ENCODE data around the gene CPEB3.
"Not testable (repeated sequence)": the region's sequence is repeated elsewhere in the genome, so short reads cannot be mapped to it uniquely, and the experiment has no call there.

CPEB3 gene

DNA sequence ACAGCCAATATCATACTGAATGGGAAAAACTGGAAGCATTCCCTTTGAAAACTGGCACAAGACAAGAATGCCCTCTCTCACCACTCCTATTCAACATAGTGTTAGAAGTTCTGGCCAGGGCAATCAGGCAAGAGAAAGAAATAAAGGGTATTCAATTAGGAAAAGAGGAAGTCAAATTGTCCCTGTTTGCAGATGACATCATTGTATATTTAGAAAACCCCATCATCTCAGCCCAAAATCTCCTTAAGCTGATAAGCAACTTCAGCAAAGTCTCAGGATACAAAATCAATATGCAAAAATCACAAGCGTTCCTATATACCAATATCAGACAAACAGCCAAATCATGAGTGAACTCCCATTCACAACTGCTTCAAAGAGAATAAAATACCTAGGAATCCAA is 156.8 kb downstream of the CPEB3 start:
- DNase-seq: not testable (repeated sequence)

GRCh38 chr10:92131275-92131820 is 159.5 kb downstream of the CPEB3 start:
- no peak for DNase-seq

GRCh38 chr10:92130622-92131274 is 160.1 kb downstream of the CPEB3 start:
- DNase-seq: no peak

GRCh38 chr10:92126100-92126650 is 164.7 kb downstream of the CPEB3 start:
- DNase-seq: no peak

GRCh38 chr10:92125144-92125543 is 165.7 kb downstream of the CPEB3 start:
- no peak for DNase-seq

DNA sequence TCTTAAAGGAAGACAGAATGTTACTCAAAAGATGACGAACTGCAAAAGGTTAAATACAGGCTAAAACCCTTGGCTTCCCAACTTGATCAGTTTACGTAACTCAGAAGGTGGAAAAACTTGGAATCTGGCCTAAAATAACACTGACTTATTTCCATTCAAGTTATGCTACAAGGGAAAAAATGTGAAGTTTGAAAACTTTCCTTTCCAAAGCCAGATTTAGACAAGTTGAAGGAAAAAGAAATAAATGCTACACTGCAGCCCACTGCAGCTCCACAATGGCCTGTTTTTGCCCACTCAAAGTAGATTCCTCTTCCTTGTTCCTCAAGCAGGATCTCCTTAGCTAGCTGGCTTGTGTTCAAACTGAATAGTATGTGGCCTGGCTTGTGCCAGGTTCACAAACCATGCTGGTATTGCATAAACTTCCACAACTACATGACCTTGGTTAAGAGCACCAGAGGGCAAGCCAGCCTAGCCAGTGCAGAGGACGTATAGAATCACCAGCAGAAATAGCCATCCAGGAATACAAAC is 166.2 kb downstream of the CPEB3 start:
- DNase-seq: no peak

- DNase-seq: no peak
Observed at GRCh38 chr10:92124020-92124419, 166.9 kb downstream of the CPEB3 start.

DNA sequence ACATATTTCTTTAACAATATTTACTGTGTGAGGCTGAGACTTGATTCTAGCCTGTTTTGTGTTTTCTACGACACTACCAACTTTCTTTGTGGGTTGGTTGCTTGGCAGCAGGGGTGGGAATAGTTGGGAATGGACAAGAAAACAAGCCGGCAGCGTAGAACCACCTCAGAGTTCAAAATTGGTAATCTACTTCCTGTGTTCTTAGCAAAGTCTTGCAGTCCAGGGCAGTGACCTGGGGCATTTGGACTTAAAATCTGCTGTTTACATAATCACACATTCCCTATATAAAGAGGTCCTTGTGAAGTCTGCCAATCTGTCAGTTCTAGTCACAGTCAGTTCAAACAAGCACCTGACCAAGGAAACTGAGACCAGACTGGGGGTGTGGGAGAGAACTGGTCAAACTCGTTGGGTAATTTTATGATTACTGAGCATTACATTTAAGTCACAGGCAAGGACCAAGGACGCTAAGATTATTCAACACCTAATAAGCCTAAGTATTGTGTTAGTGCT is 167.9 kb downstream of the CPEB3 start:
- DNase-seq: no peak

- no peak for DNase-seq
Observed at GRCh38 chr10:92121686-92122492, 169.0 kb downstream of the CPEB3 start.

- no peak for DNase-seq
Observed at GRCh38 chr10:92119340-92119739, 171.5 kb downstream of the CPEB3 start.

DNA sequence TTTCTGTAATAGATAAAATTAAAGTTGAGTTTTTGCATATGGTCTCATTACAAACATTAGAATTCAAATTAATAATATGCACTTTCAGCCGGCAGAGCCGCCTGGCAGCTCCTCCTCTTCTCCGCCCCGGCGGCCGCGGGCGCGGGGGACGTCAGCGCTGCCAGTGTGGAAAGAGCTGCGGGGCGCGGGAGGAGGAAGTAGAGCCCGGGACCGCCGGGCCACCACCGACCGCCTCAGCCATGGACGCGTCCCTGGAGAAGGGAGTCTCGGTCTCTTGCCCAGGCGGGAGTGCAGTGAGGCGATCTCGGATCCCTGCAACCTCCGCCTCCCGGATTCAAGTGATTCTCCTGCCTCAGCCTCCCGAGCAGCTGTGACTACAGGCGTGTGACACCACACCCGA is 176.0 kb downstream of the CPEB3 start:
- DNase-seq: not testable (repeated sequence)

GRCh38 chr10:92113911-92114600 is 176.8 kb downstream of the CPEB3 start:
- DNase-seq: no peak

DNA sequence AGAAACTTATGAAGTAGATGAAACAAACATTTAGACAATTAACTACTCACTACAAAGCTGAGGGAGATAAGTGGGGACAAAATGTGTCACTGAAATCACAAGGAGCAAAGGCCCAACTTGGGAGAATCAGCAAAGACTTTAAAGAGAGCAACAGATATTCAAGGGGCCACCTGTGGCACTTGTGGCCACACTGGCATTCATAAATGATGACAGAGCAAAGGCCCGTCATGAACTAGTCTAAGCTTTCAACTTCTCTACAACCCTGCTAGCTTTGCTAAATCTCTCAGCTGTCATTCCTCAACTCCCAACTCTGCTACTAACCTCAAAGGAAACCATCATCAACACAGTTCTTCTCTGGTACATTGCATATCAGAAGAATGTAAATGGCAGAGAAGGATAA is 178.4 kb downstream of the CPEB3 start:
- DNase-seq: no peak

- DNase-seq: no peak
Observed at GRCh38 chr10:92111336-92111939, 179.4 kb downstream of the CPEB3 start.

DNA sequence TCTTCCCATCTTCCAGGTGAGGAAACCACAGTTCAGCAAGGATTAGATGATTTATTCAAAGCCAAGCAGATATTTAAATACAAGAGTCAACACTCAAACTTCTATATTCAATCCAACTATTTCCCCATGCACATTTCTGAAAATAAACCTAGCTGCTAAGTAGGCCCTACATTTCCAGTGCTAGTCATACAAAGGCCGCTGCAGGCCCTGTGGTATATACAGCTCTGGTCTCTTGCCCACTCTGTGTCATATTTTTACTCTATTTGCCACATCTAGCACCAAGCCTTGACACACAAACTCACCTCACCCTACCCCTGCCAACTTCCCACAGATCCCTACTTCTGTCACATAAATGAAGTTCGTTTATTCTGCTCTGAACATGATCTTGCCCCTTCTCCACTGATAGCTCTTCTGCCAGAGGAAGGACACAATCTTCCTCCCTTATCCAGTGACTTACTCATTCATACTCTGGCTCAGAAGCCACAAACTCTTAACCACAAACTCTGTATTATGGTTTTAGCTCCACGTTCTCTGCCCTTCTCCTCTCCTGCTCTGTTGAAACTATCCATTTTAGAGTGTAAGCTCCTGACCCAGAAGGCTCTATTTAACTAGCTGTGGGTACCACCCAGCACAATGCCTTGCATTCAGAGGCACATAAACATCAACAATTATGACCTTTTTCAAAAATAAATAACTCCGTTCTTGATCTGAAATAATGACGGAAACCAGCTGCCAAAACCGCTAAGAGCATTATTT is 180.7 kb downstream of the CPEB3 start:
- DNase-seq: no peak

DNA sequence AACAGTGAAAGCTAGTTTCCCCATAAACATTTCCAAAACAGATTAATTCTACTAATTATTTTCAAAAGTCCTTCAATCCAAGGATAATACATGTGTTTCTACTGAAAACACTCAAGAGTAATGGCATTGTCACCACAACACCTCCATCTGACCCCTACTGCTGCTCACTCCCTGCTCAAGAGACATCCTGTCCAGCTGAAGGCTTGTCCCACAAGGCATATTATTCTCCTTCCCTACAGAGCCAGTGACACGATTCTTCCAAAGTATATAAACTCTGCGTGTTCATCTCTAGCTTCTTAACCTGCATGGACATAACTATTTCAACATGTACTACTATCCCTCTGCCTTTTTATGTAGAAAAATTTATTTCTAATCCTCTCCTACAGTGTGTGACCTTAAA is 182.1 kb downstream of the CPEB3 start:
- no peak for DNase-seq

DNA sequence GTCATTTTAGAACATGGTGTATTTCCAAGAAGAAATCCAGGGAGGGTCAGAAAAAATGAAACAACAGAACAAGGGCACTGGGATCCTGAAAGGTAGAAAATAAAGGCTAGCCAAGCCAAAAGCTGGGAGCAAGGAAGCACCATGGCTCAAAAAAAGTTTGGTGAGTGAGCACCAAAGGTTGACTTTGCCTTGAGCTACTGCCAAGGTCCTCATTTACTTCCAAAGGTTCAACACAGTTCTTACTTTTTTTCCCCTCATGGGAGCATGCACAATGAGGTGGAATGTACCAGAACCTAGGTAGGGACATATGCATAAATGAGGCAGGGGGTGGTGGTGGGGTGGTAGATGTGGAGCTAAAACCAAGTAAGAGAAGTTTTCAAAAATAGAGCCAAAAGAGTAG is 182.8 kb downstream of the CPEB3 start:
- DNase-seq: no peak

GRCh38 chr10:92103376-92104090 is 187.3 kb downstream of the CPEB3 start:
- DNase-seq: no peak

DNA sequence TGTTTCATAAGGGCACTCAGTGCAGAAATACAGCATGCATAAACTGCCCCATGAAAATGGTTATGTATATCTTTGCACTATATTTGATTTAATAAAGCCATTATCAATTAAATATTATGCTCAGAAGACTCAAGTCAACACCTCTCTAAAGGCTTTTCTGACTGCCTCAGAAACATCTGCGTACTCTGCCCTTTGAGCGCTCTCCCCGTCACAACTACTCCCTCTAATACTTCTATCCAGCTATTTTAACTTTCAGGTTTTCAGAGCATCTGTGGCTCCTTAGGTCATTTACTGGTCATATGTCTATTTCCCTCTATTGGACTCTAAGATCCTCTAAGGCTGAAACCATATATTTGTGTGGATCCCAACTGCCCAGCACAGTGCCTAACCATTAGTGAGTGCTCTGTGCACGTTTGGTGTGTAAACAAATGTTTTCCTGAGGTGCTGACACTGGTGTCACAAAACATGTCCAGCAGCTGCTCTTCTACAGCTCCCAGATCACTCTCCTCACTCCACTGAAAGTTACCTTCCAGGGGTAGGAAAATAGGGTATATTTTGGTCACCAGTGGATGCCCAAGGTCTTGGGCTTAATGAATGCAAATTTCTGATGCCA is 188.2 kb downstream of the CPEB3 start:
- no peak for DNase-seq

GRCh38 chr10:92094960-92095359 is 195.9 kb downstream of the CPEB3 start:
- DNase-seq: no peak
